Mesenchymal stem cell (in vitro differentiated cells and primary cell): ENCODE measurements around the gene MPP3.

Source experiments
- DNase-seq: peaks from one replicate; pipeline ENCODE4 v3.0.0-alpha.2; 2013
- H2AFZ ChIP-seq: one replicate; pipeline ENCODE4 v1.6.1; 2013; ENCODE audit warnings: low read depth, mild to moderate bottlenecking, control low read depth, inconsistent platforms, low read length, moderate library complexity
- H2AK5ac ChIP-seq: 2 replicates; pipeline ENCODE4 v1.6.1; 2013; ENCODE audit warnings: low read length, moderate library complexity, mild to moderate bottlenecking, inconsistent platforms; ENCODE audit not compliant: severe bottlenecking
- H2BK120ac ChIP-seq: one replicate; pipeline ENCODE4 v1.6.1; 2013; ENCODE audit warnings: low read depth, mild to moderate bottlenecking, inconsistent platforms, low read length, moderate library complexity
- H2BK12ac ChIP-seq, 2 experiments: one replicate each; pipeline ENCODE4 v1.6.1; 2013; ENCODE audit warnings: inconsistent platforms in 2 of 2, low read length in 2 of 2, mild to moderate bottlenecking in 2 of 2, moderate library complexity in 2 of 2, control low read depth in 1 of 2
- H2BK15ac ChIP-seq: one replicate; pipeline ENCODE4 v1.6.1; 2013; ENCODE audit warnings: mild to moderate bottlenecking, low read depth, inconsistent platforms; ENCODE audit not compliant: poor library complexity, severe bottlenecking
- H2BK5ac ChIP-seq: 2 replicates; pipeline ENCODE4 v1.6.1; 2013; ENCODE audit warnings: low read depth, mild to moderate bottlenecking, low read length, control low read depth, inconsistent platforms; ENCODE audit not compliant: poor library complexity, severe bottlenecking
- H3K14ac ChIP-seq, 2 experiments: one replicate each; pipeline ENCODE4 v1.6.1; 2013; ENCODE audit warnings: inconsistent platforms in 2 of 2, low read length in 2 of 2, control low read depth in 1 of 2, mild to moderate bottlenecking in 1 of 2, moderate library complexity in 1 of 2
- H3K18ac ChIP-seq, 2 experiments: one replicate each; pipeline ENCODE4 v1.6.1; 2013; ENCODE audit warnings: inconsistent platforms in 2 of 2, low read length in 2 of 2, control low read depth in 1 of 2, low read depth in 1 of 2, mild to moderate bottlenecking in 1 of 2
- H3K23ac ChIP-seq, 2 experiments: one replicate each; pipeline ENCODE4 v1.6.1; 2013; ENCODE audit warnings: inconsistent platforms in 2 of 2, low read length in 2 of 2, mild to moderate bottlenecking in 2 of 2, moderate library complexity in 2 of 2, control low read depth in 1 of 2
- H3K27ac ChIP-seq: 2 replicates; pipeline ENCODE4 v1.5.1; 2013; ENCODE audit warnings: mild to moderate bottlenecking, moderate library complexity, low read length, control low read depth, inconsistent platforms; ENCODE audit not compliant: poor library complexity, severe bottlenecking
- H3K27me3 ChIP-seq, 2 experiments: 2 replicates each; pipeline versions ENCODE4 v1.6.1 to v1.7.0; 2013; ENCODE audit warnings: low read length in 2 of 2, mild to moderate bottlenecking in 2 of 2, moderate library complexity in 2 of 2, control low read depth in 1 of 2, inconsistent platforms in 1 of 2; ENCODE audit not compliant: control insufficient read depth in 1 of 2, insufficient read depth in 1 of 2
- H3K36me3 ChIP-seq, 2 experiments: 2 replicates each; pipeline versions ENCODE4 v1.6.1 to v1.7.0; 2013; ENCODE audit warnings: low read length in 2 of 2, control low read depth in 1 of 2, inconsistent platforms in 1 of 2, low read depth in 1 of 2, mild to moderate bottlenecking in 1 of 2; ENCODE audit not compliant: insufficient read depth in 2 of 2, control insufficient read depth in 1 of 2
- H3K4ac ChIP-seq, 2 experiments: one replicate each; pipeline ENCODE4 v1.6.1; 2013; ENCODE audit warnings: inconsistent platforms in 2 of 2, low read length in 2 of 2, mild to moderate bottlenecking in 2 of 2, moderate library complexity in 2 of 2, control low read depth in 1 of 2, low read depth in 1 of 2
- H3K4me1 ChIP-seq: 2 replicates; pipeline ENCODE4 v1.6.1; 2013; ENCODE audit warnings: low read depth, low read length, control low read depth; ENCODE audit not compliant: control insufficient read depth, insufficient read depth
- H3K4me2 ChIP-seq: 2 replicates; pipeline ENCODE4 v1.6.1; 2013; ENCODE audit warnings: low read length, mild to moderate bottlenecking, inconsistent platforms; ENCODE audit not compliant: poor library complexity, severe bottlenecking
- H3K4me3 ChIP-seq, 2 experiments: 2 replicates each; pipeline versions ENCODE4 v1.5.1 to v1.7.0; 2013; ENCODE audit warnings: low read length in 2 of 2, mild to moderate bottlenecking in 2 of 2, control low read depth in 1 of 2, low read depth in 1 of 2; ENCODE audit not compliant: insufficient read depth in 1 of 2
- H3K79me1 ChIP-seq: replicated peaks from 2 replicates; pipeline ENCODE4 v1.6.1; 2013; ENCODE audit warnings: mild to moderate bottlenecking, control low read depth, low read length, inconsistent platforms; ENCODE audit not compliant: poor library complexity, severe bottlenecking
- H3K9ac ChIP-seq: 2 replicates; pipeline ENCODE4 v1.7.0; 2013; ENCODE audit warnings: mild to moderate bottlenecking, low read length, moderate library complexity
- H3K9me3 ChIP-seq: 2 replicates; pipeline ENCODE4 v1.7.0; 2013; ENCODE audit warnings: mild to moderate bottlenecking, low read length; ENCODE audit not compliant: control insufficient read depth
- H4K8ac ChIP-seq: one replicate; pipeline ENCODE4 v1.6.1; 2013; ENCODE audit warnings: inconsistent platforms, mild to moderate bottlenecking, low read length, moderate library complexity
- H4K91ac ChIP-seq: one replicate; pipeline ENCODE4 v1.6.1; 2013; ENCODE audit warnings: mild to moderate bottlenecking, low read length, inconsistent platforms
- WGBS: methylation state at CpG from one replicate; pipeline ENCODE4 v1.1.7; 2013; ENCODE audit warnings: mixed read lengths; 5-methylcytosine and 5-hydroxymethylcytosine counted together

The MPP3 gene

DNA sequence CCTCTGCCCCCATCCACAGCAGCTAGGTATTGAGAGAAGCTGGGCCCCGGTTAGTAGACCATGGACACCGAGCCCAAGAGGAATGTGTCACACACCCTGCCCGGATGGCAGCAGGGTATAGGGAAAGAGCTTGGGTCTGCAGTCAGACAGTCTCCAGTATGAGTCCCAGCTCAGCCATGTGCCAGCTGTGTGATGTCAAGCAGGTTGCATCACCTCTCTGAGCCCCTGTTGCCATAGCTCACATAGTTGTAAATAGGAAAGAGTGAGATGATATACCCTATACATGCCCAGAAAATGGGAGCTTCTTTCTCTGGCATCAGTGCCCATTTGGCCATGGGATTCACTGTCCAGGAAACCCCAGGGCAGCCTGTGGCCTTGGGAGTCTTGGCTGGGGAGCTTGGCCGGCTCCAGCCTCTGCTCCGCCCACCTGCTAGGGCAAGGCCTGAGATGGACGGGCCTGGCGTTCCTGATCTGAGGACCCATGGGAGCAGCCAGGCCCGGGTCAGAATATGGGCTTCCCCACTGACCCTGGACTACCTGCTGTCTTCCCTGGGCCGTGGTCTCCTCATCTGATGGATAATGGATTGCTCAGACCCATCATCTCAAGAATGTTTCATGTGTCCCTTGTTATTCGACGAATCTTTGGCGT, 27.3 kb upstream of the MPP3 start:
- Histone ChIP-seq H4K8ac (no peak overlapping the region), H3K9me3 (no peaks in the 10 kb centered on the region), H3K36me3 (no peaks in the 10 kb centered on the region), H3K18ac (no peak overlapping the region), H3K27me3 (peaks cover 73 to 90% of the 10 kb centered on the region in 2 experiments), H2BK5ac (no peak overlapping the region), H2BK120ac (no peak overlapping the region), H2AFZ (no peak overlapping the region), H2BK12ac (no peak overlapping the region), H3K4me1 (peaks cover 4% of the 10 kb centered on the region), H4K91ac (no peak overlapping the region), H3K4ac (no peak overlapping the region), H3K4me3 (no peak overlapping the region), H3K4me2 (no peak overlapping the region), H2AK5ac (no peak overlapping the region), H3K23ac (no peak overlapping the region), H3K79me1 (no peaks in the 10 kb centered on the region), H3K14ac (no peak overlapping the region), H2BK15ac (no peak overlapping the region), H3K27ac (no peak overlapping the region), H3K9ac (no peak overlapping the region)
- 86% methylated on average over 12 of the region's 12 CpGs for WGBS
- DNase-seq: peak; percentile 36

DNA sequence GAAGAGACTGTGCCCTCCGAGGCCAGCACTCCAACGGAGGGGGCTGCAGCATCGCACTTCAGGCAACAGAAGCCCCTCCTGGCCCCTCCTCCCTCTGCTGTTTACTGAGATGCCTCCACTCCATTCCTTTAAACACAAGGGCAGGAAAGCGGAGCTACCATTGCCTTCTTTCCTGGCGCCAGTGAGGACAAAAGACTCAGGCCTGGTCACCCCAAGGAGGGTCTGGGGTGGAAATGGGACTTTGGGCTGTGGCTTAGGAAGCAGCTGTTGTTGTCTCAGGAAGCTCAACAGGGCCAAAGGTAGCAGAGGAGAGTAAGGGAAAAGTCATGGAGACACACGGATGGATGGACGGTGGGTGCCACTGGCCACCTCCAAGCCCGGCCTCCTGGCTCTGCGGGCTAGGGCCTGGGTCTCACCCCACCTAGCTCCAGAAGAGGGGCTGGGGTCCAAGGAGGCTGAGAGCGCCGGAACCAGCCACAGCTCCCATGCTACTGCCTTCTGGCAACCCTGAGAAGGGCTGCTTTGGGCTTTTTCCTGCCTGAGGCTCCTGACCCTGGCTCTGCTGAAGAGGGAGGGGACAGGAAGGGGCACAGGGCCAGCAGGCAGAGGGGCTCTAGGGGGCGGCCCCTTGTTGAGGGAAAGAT, 25.1 kb upstream of the MPP3 start:
- H3K4ac ChIP-seq: no peak overlapping the region
- H2BK15ac ChIP-seq: no peak overlapping the region
- H3K4me3 ChIP-seq: no peak overlapping the region
- H3K27me3 ChIP-seq: peaks cover 82 to 95% of the 10 kb centered on the region in 2 experiments
- no peak overlapping the region for H4K8ac ChIP-seq
- no peak overlapping the region for H2BK12ac ChIP-seq
- no peak overlapping the region for H3K9ac ChIP-seq
- H2BK5ac ChIP-seq: no peak overlapping the region
- no peak overlapping the region for H2BK120ac ChIP-seq
- no peaks in the 10 kb centered on the region for H3K9me3 ChIP-seq
- no peak for DNase-seq
- H3K27ac ChIP-seq: no peak overlapping the region
- no peaks in the 10 kb centered on the region for H3K4me1 ChIP-seq
- no peak overlapping the region for H2AFZ ChIP-seq
- no peaks in the 10 kb centered on the region for H3K36me3 ChIP-seq
- no peak overlapping the region for H3K23ac ChIP-seq
- no peak overlapping the region for H2AK5ac ChIP-seq
- H3K14ac ChIP-seq: peak overlapping the region in 1 of 2 experiments; percentile 35
- no peak overlapping the region for H4K91ac ChIP-seq
- H3K79me1 ChIP-seq: no peaks in the 10 kb centered on the region
- 77% methylated on average over 12 of the region's 12 CpGs for WGBS
- H3K4me2 ChIP-seq: no peak overlapping the region
- no peak overlapping the region for H3K18ac ChIP-seq

DNA sequence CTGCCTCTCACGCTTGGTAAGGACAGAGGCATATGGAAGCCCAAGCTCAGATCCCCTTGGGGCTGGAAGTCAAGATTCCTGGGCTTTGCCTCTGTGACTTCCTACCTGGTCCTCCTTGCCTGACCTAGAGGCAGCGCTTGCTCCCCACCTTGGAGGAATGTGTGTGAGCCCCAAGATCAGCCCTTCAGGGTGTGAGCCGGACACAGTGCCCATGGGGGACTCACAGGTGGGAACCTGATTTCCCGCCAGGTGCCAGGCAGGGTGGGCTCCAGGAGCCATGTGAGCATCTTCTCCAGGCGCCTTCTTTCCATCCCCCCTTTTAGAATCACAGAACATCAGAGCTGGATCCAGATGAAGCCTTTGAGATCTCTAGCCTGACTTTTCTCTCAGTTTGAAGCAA, 24.2 kb upstream of the MPP3 start:
- no peak overlapping the region for H3K27ac ChIP-seq

DNA sequence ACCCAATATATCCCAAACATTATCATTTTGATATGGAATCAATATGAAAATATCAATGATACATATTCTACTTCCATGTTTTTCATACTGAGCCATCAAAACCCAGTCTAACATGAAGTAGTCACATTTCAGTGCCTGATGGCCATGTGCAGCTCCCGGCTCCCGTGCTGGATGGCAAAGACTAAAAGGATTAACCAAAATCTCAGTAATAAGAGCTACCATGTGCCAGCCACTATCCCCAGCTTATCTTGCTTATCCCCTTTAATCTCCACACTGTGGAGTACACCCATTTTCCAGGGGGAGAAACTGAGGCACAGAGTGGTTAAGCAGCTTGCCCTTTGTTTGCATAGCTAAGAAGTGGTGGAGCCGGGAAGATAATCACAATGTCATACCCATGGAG, 23.2 kb upstream of the MPP3 start:
- Histone ChIP-seq H2BK5ac (no peak overlapping the region), H3K14ac (no peak overlapping the region), H3K27ac (no peak overlapping the region), H3K9me3 (no peaks in the 10 kb centered on the region), H3K23ac (no peak overlapping the region), H3K18ac (no peak overlapping the region), H2BK120ac (no peak overlapping the region), H3K4me1 (no peaks in the 10 kb centered on the region), H2AK5ac (no peak overlapping the region), H2BK12ac (no peak overlapping the region), H3K79me1 (no peaks in the 10 kb centered on the region), H2AFZ (no peak overlapping the region), H3K4me3 (no peak overlapping the region), H4K8ac (no peak overlapping the region), H4K91ac (no peak overlapping the region), H3K9ac (no peak overlapping the region), H3K36me3 (no peaks in the 10 kb centered on the region), H2BK15ac (no peak overlapping the region), H3K4me2 (no peak overlapping the region), H3K27me3 (peaks cover 85 to 93% of the 10 kb centered on the region in 2 experiments), H3K4ac (no peak overlapping the region)
- no peak for DNase-seq
- 97% methylated on average over 3 of the region's 3 CpGs for WGBS

More for the DNA sequence above, 24.2 kb upstream of the MPP3 start:
- no peak overlapping the region for H4K91ac ChIP-seq
- no peak overlapping the region for H3K9ac ChIP-seq
- H3K79me1 ChIP-seq: no peaks in the 10 kb centered on the region
- H3K23ac ChIP-seq: no peak overlapping the region
- no peak overlapping the region for H2BK15ac ChIP-seq
- no peak overlapping the region for H3K18ac ChIP-seq
- no peak overlapping the region for H3K4ac ChIP-seq
- H2AK5ac ChIP-seq: no peak overlapping the region
- H2BK120ac ChIP-seq: no peak overlapping the region
- no peak for DNase-seq
- no peak overlapping the region for H2BK5ac ChIP-seq
- no peak overlapping the region for H4K8ac ChIP-seq
- 92% methylated on average over 5 of the region's 5 CpGs for WGBS
- peaks cover 86 to 97% of the 10 kb centered on the region in 2 experiments for H3K27me3 ChIP-seq
- H3K9me3 ChIP-seq: no peaks in the 10 kb centered on the region
- H3K4me1 ChIP-seq: no peaks in the 10 kb centered on the region
- H3K4me2 ChIP-seq: no peak overlapping the region
- no peaks in the 10 kb centered on the region for H3K36me3 ChIP-seq
- H3K4me3 ChIP-seq: no peak overlapping the region
- H3K14ac ChIP-seq: no peak overlapping the region
- no peak overlapping the region for H2AFZ ChIP-seq
- no peak overlapping the region for H2BK12ac ChIP-seq
